MM.1S (cell line): ENCODE results near the gene PAEP.

ENCODE experiments used
- EZH2 ChIP-seq: fragments of 300-600 bp; sonication (generic); optimal IDR thresholded peaks from 2 replicates; pipeline ENCODE3; 2017; ENCODE audit warnings: low read depth, mild to moderate bottlenecking, antibody characterized with exemption, low read length, mixed read lengths
- EZH2phosphoT487 ChIP-seq: fragments of 300-600 bp; sonication (generic); IDR thresholded peaks from 2 replicates; pipeline ENCODE4 v1.6.1; 2018; ENCODE audit warnings: antibody characterized with exemption, low read length
- TF ChIP-seq, protein P1 (sequence below): fragments of 300-600 bp; sonication (generic); IDR thresholded peaks from 2 replicates; pipeline ENCODE4 v1.5.1; 2016; ENCODE audit warnings: antibody characterized with exemption, low read length, mixed read lengths

DNA sequence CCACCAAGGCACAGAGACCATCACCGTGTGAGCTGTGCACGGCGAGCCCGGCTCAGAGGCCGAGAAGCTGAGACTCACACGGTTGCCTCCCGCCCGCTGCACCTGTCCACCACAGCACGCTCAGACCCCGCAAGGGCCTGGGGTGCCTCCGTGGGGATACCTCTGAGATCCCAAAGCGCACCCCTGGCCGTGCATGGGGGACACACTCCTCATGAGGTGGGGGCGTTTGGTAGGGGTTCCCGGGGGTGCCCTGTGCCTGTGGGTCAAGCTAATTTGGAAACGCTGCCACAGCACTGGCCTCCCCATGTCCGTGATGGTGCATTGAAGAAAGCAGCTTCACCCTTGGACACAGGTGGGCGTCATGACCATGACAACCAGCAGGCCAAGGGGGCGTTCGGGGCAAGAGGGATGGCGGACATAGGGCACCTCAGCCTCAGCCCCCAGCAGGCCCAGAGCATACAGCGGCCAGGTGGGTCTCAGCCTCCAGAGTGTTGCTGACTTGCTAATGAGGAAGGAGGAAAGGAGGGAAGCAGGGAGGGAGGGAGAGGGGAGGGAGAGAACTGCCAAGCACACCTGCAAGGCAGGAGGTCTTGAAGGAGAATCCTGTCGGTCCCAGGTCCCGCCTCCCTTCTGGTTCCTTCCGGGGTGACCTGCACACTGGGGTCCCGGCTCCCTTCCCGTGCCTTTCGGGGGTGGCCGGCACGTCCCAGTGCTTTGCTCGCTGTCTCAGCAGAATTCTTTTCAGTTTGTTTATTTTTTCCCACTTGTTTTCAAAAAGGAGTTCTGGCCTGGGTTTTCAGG lies 43.1 kb downstream of the PAEP start:
- TF ChIP-seq, protein P1, sequence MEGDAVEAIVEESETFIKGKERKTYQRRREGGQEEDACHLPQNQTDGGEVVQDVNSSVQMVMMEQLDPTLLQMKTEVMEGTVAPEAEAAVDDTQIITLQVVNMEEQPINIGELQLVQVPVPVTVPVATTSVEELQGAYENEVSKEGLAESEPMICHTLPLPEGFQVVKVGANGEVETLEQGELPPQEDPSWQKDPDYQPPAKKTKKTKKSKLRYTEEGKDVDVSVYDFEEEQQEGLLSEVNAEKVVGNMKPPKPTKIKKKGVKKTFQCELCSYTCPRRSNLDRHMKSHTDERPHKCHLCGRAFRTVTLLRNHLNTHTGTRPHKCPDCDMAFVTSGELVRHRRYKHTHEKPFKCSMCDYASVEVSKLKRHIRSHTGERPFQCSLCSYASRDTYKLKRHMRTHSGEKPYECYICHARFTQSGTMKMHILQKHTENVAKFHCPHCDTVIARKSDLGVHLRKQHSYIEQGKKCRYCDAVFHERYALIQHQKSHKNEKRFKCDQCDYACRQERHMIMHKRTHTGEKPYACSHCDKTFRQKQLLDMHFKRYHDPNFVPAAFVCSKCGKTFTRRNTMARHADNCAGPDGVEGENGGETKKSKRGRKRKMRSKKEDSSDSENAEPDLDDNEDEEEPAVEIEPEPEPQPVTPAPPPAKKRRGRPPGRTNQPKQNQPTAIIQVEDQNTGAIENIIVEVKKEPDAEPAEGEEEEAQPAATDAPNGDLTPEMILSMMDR: no peak
- no peak for TF ChIP-seq EZH2
- no peak for TF ChIP-seq EZH2phosphoT487
